Breast epithelium (tissue), 4 donors: ENCODE results near the gene NCOR2. TPM values are rescaled to one million over a fixed set of nuclear protein-coding genes. Genes with fewer than 3 reads are reported as not detected.

Experiments used
- DNase-seq, 2 donors: peaks; one replicate each; pipeline ENCODE4 v3.0.0-alpha.2; 2019; ENCODE audit warnings: low spot score in 2 of 2
- H3K27ac ChIP-seq, 2 donors: fragments of 200-600 bp; sonication (generic) in 1 of 2; one replicate each; pipeline ENCODE4 v1.5.1; 2016 to 2019; ENCODE audit warnings: mild to moderate bottlenecking in 1 of 2
- H3K27me3 ChIP-seq, 2 donors: fragments of 200-600 bp; sonication (generic) in 1 of 2; one replicate each; pipeline versions ENCODE4 v1.5.1 to v1.6.0; 2017 to 2019; ENCODE audit warnings: control low read depth in 1 of 2, mild to moderate bottlenecking in 1 of 2
- H3K36me3 ChIP-seq: fragments of 200-600 bp; one replicate; pipeline ENCODE4 v1.5.1; 2019
- H3K4me1 ChIP-seq, 2 donors: fragments of 200-600 bp; sonication (generic); one replicate each; pipeline ENCODE4 v1.5.1; 2016 to 2019; ENCODE audit warnings: control low read depth in 1 of 2
- H3K4me3 ChIP-seq, 3 donors: fragments of 200-600 bp; sonication (generic); 1 replicate in 2 of 3; 2 replicates in 1 of 3; pipeline ENCODE4 v1.5.1; 2016 to 2019; ENCODE audit warnings: mild to moderate bottlenecking in 3 of 3, moderate library complexity in 2 of 3
- H3K9me3 ChIP-seq, 2 donors: fragments of 200-600 bp; sonication (generic) in 1 of 2; one replicate each; pipeline ENCODE4 v1.5.1; 2016 to 2019; ENCODE audit warnings: control low read depth in 1 of 2
- POLR2A ChIP-seq: fragments of 450-650 bp; IDR thresholded peaks from one replicate; pipeline ENCODE4 v1.6.1; 2016; ENCODE audit warnings: antibody characterized with exemption, mild to moderate bottlenecking, moderate library complexity
- POLR2AphosphoS5 ChIP-seq, 3 donors: sonication (generic); formaldehyde crosslinking; IDR thresholded peaks; one replicate each; pipeline ENCODE4 v1.6.1; 2017; ENCODE audit warnings: antibody characterized with exemption in 3 of 3
- intact Hi-C: fragments of 100-400 bp; cut with DNase I; formaldehyde crosslinking; loops from one replicate; pipeline ENCODE4 v1.15.1; 2023; ENCODE audit warnings: low total_unique reads
- total RNA-seq, 3 donors: library from RNA; depleted of rRNA; stranded (reverse); fragments of >200 nt; gene quantifications; one replicate each; pipeline ENCODE4 v1.1.0, GENCODE V29; 2016
- TF ChIP-seq, protein P1 (sequence below), 3 donors: fragments of 450-650 bp; IDR thresholded peaks; one replicate each; pipeline ENCODE4 v1.5.1; 2016 to 2017; ENCODE audit warnings: antibody characterized with exemption in 3 of 3, mild to moderate bottlenecking in 3 of 3, moderate library complexity in 3 of 3

NCOR2 gene
- total RNA-seq, 3 donors from 2014 or later: 58.4 to 83.9 (median 71.7) TPM

DNA sequence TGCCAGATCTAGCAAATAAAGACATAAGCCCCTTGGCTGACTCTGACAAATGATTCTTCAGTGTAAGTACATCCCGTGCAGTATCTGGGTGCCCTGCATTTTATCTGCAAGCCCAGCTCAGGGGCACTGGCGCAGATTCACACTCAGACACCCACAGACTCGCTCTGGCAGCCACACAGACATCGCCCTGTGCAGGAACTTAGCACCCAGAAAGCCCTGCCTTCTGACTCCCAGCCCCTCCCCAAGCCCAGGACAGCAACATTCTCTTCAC is 44.9 kb upstream of the NCOR2 start:
- Histone ChIP-seq H3K27me3 (no peaks in the 10 kb centered on the region), H3K4me1 (peaks cover 3 to 13% of the 10 kb centered on the region in 2 donors), H3K4me3 (no peak overlapping the region), H3K9me3 (no peaks in the 10 kb centered on the region), H3K36me3 (no peaks in the 10 kb centered on the region), H3K27ac (no peak overlapping the region)
- TF ChIP-seq, protein P1, sequence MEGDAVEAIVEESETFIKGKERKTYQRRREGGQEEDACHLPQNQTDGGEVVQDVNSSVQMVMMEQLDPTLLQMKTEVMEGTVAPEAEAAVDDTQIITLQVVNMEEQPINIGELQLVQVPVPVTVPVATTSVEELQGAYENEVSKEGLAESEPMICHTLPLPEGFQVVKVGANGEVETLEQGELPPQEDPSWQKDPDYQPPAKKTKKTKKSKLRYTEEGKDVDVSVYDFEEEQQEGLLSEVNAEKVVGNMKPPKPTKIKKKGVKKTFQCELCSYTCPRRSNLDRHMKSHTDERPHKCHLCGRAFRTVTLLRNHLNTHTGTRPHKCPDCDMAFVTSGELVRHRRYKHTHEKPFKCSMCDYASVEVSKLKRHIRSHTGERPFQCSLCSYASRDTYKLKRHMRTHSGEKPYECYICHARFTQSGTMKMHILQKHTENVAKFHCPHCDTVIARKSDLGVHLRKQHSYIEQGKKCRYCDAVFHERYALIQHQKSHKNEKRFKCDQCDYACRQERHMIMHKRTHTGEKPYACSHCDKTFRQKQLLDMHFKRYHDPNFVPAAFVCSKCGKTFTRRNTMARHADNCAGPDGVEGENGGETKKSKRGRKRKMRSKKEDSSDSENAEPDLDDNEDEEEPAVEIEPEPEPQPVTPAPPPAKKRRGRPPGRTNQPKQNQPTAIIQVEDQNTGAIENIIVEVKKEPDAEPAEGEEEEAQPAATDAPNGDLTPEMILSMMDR (IDR thresholded peaks at IDR 0.05): no peak
- intact Hi-C loops: no loop called here
- no peak for DNase-seq

DNA sequence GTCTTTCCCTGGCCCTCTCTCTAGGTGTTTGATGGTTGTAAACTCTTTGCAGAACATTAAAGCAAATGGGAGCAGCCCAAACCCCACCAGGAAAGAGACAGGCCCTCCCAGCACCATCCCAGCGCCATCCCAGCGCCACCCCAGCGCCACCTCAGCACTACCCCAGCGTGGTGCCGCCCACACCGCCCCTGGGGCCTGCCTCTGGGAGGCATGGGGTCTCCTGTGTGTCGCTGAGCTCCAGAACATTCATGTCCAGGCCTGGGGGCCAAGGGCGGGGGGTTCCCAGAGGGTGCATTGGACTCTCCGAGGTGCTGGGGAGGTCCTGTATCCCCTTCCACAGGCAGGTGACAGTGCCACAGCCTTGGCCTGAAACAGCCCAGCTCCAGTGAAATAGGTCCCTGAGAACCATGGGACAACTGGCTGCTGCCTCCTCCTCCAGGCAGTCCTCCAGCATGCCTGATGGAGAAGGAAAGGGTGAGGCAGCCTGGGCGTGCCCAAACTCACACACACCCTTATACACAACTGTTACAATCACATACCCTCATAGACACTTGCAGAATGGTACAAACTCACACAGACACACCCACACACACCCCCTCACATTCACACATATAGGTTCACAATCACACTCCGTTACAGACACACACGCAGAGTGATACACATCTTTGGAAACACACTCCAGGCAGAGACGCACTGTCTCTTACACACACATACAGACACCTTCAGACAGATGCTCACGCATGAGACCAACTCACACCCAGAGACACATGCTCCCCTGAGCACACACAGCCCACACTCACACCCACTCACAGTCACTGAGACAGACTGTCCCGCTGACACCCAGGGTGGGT is 44.4 kb upstream of the NCOR2 start:
- Histone ChIP-seq H3K36me3 (no peaks in the 10 kb centered on the region), H3K27ac (no peak overlapping the region), H3K4me3 (no peak overlapping the region), H3K4me1 (peaks cover 3 to 13% of the 10 kb centered on the region in 2 donors), H3K27me3 (no peaks in the 10 kb centered on the region), H3K9me3 (no peaks in the 10 kb centered on the region)
- TF ChIP-seq POLR2AphosphoS5 (IDR thresholded peaks at IDR 0.05) (no peak), POLR2A (no peak)
- TF ChIP-seq, protein P1 (IDR thresholded peaks at IDR 0.05): no peak
- DNase-seq: no peak
- intact Hi-C loops: no loop called here

DNA sequence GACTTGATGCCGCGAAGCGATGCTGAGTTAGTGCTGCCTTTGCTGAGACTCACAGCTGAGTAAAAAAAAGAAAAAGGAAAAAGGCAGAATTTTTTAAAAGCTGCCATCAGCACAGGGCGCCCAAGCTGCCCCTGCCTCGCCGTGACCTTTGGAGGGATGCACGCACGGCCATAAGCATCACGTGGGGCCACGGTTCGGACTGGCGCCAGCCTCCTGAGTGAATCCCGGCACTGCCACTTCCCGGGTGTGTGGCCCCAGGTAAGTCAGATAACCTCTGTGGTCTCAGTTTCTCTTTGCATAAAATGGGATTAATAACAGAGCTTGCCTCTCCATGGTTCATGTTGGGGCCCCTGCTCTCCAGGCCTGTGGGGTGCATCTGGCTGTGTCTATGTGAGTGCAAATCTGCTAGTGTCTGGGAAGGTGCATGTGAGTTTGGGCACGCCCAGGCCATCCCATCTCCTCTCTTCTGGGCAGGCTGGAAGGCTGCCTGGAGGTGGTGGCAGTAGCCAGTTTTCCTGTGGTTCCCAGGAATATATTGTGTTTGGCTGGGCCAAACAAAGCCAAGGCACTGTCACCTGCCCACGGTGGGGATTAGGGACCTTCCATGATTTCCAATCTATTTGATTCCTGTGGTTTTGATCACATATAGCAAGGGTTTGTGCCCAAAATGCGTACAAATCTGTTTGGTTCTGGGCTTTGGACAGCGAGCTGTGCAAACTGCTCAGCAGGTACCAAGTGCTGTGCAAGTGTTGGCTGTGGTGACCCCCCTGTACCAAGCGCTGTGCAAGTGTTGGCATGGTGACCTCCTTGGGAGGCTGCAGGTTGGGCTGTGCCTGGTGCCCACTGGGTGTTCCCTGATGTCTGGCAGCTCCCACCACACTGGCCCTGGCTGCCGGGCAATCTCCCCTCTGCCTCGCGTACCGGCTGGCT is 43.5 kb upstream of the NCOR2 start:
- H3K4me3 ChIP-seq: no peak overlapping the region
- peaks cover 3 to 13% of the 10 kb centered on the region in 2 donors for H3K4me1 ChIP-seq
- no peak overlapping the region for H3K27ac ChIP-seq
- H3K36me3 ChIP-seq: no peaks in the 10 kb centered on the region
- no peak for DNase-seq
- intact Hi-C loops: no loop called here
- no peaks in the 10 kb centered on the region for H3K27me3 ChIP-seq
- TF ChIP-seq POLR2A (no peak), POLR2AphosphoS5 (IDR thresholded peaks at IDR 0.05) (no peak)
- TF ChIP-seq, protein P1 (IDR thresholded peaks at IDR 0.05): no peak
- no peaks in the 10 kb centered on the region for H3K9me3 ChIP-seq

DNA sequence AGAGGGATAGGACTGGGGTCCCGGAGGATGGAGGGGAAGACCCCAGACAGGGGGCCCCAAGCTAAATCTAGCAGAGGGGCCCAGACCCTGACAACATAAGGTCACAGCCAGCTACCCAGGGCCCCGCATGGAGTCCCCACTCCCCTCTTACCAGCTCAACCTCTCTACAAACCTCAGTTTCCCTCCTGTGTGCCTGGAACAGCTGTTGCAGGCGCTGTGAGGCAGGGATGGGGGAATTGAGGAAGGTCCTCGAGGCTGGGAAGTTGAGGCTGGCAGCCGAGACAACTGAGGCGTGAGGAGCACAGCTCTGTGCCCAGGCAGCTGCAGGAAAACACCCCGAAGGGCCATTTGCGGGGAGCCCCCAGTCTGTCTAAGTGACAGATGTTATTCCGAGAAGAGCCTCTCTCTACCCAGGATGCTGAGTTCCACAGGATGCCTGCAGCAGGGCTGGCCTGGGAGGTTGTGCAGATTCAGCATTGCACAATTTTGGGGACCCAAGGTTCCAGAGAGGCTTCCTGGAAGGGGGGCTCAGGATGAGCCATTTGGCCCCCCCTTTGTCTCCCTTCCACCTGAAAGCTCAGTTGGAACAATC is 42.7 kb upstream of the NCOR2 start:
- TF ChIP-seq, protein P1 (IDR thresholded peaks at IDR 0.05): no peak
- no peak for TF ChIP-seq POLR2AphosphoS5 (IDR thresholded peaks at IDR 0.05)
- TF ChIP-seq POLR2A: no peak
- Histone ChIP-seq H3K27ac (no peak overlapping the region), H3K4me3 (no peak overlapping the region), H3K27me3 (no peaks in the 10 kb centered on the region), H3K4me1 (peaks cover 3 to 13% of the 10 kb centered on the region in 2 donors), H3K36me3 (no peaks in the 10 kb centered on the region), H3K9me3 (no peaks in the 10 kb centered on the region)
- DNase-seq: no peak
- intact Hi-C loops: no loop called here
